CD14-positive monocyte (primary cell): Measurements from ENCODE around the gene MALRD1. TPM values are rescaled to one million over a fixed set of nuclear protein-coding genes. Genes with fewer than 3 reads are reported as not detected.

Experiments
- DNase-seq, 3 donors: peaks; one replicate each; pipeline ENCODE4 v3.0.0-alpha.2; 2011 to 2022
- H2AFZ ChIP-seq: 2 replicates; pipeline ENCODE4 v1.6.0; 2012; ENCODE audit warnings: mild to moderate bottlenecking, low read depth, low read length, inconsistent platforms; ENCODE audit not compliant: insufficient read depth, poor library complexity, severe bottlenecking
- H3K27ac ChIP-seq, 2 donors: 1 replicate in 1 of 2; 2 replicates in 1 of 2; pipeline ENCODE4 v1.5.1; 2012 to 2013; ENCODE audit warnings: low read length in 2 of 2, control low read depth in 1 of 2, inconsistent platforms in 1 of 2, low read depth in 1 of 2, mild to moderate bottlenecking in 1 of 2
- H3K27me3 ChIP-seq, 2 donors: one replicate each; pipeline versions ENCODE4 v1.6.0 to v1.6.1; 2011 to 2013; ENCODE audit warnings: low read length in 2 of 2; ENCODE audit not compliant: control insufficient read depth in 2 of 2, insufficient read depth in 2 of 2
- H3K36me3 ChIP-seq, 2 donors: replicated peaks in 1 of 2; 1 replicate in 1 of 2; 2 replicates in 1 of 2; pipeline versions ENCODE4 v1.5.1 to v1.6.1; 2012 to 2013; ENCODE audit warnings: low read length in 2 of 2, control low read depth in 1 of 2, inconsistent platforms in 1 of 2, mild to moderate bottlenecking in 1 of 2; ENCODE audit not compliant: insufficient read depth in 2 of 2, control insufficient read depth in 1 of 2
- H3K4me1 ChIP-seq, 2 donors: 1 replicate in 1 of 2; 2 replicates in 1 of 2; pipeline versions ENCODE4 v1.5.1 to v1.6.1; 2012 to 2013; ENCODE audit warnings: low read length in 2 of 2, control low read depth in 1 of 2, inconsistent platforms in 1 of 2, mild to moderate bottlenecking in 1 of 2, moderate library complexity in 1 of 2; ENCODE audit not compliant: insufficient read depth in 2 of 2, control insufficient read depth in 1 of 2
- H3K4me2 ChIP-seq: replicated peaks from 2 replicates; pipeline ENCODE3; 2012; ENCODE audit warnings: low read length, moderate library complexity, mild to moderate bottlenecking; ENCODE audit not compliant: poor library complexity, severe bottlenecking; ENCODE audit errors: extremely low read depth
- H3K4me3 ChIP-seq, 3 experiments: fragments of 200-600 bp in 1 of 3; sonication (generic) in 1 of 3; replicated peaks in 1 of 3; 1 replicate in 2 of 3; 2 replicates in 1 of 3; pipeline ENCODE4 v1.5.1; 2011 to 2013; ENCODE audit warnings: low read length in 3 of 3, mild to moderate bottlenecking in 3 of 3, control low read depth in 2 of 3, low read depth in 2 of 3, inconsistent platforms in 1 of 3, moderate library complexity in 1 of 3
- H3K79me2 ChIP-seq: 2 replicates; pipeline ENCODE4 v1.6.0; 2012; ENCODE audit warnings: mild to moderate bottlenecking, control low read depth, inconsistent platforms, low read length, moderate library complexity; ENCODE audit not compliant: insufficient read depth
- H3K9ac ChIP-seq: 2 replicates; pipeline ENCODE4 v1.6.0; 2017; ENCODE audit warnings: low read length, mild to moderate bottlenecking; ENCODE audit not compliant: insufficient read depth, poor library complexity, severe bottlenecking
- H3K9me3 ChIP-seq, 2 donors: replicated peaks in 1 of 2; 1 replicate in 1 of 2; 2 replicates in 1 of 2; pipeline versions ENCODE4 v1.5.1 to v1.6.1; 2012 to 2013; ENCODE audit warnings: low read length in 2 of 2, control low read depth in 1 of 2; ENCODE audit not compliant: control insufficient read depth in 1 of 2, insufficient read depth in 1 of 2
- H4K20me1 ChIP-seq: 2 replicates; pipeline ENCODE4 v1.6.0; 2012; ENCODE audit warnings: mild to moderate bottlenecking, low read length, control low read depth, moderate library complexity; ENCODE audit not compliant: insufficient read depth
- H3K27ac Mint-ChIP-seq, 7 donors: one replicate each; pipeline ENCODE4 v1.8.0; 2020; ENCODE audit warnings: mild to moderate bottlenecking in 7 of 7, mixed read lengths in 7 of 7, moderate library complexity in 6 of 7, inconsistent platforms in 2 of 7
- H3K27me3 Mint-ChIP-seq, 3 donors: one replicate each; pipeline ENCODE4 v1.8.0; 2021 to 2022; ENCODE audit warnings: low read depth in 3 of 3, mild to moderate bottlenecking in 3 of 3, mixed read lengths in 3 of 3, moderate library complexity in 3 of 3, inconsistent platforms in 1 of 3
- H3K36me3 Mint-ChIP-seq, 2 donors: one replicate each; pipeline ENCODE4 v1.8.0; 2020; ENCODE audit warnings: mixed read lengths in 2 of 2, inconsistent platforms in 1 of 2, mild to moderate bottlenecking in 1 of 2
- H3K4me1 Mint-ChIP-seq: one replicate; pipeline ENCODE4 v1.8.0; 2020; ENCODE audit warnings: mild to moderate bottlenecking, mixed read lengths
- H3K4me3 Mint-ChIP-seq, 2 donors: one replicate each; pipeline ENCODE4 v1.8.0; 2020; ENCODE audit warnings: mild to moderate bottlenecking in 2 of 2, mixed read lengths in 2 of 2, moderate library complexity in 1 of 2
- H3K9me3 Mint-ChIP-seq, 7 donors: one replicate each; pipeline ENCODE4 v1.8.0; 2020 to 2022; ENCODE audit warnings: mixed read lengths in 7 of 7, mild to moderate bottlenecking in 6 of 7, moderate library complexity in 6 of 7, inconsistent platforms in 2 of 7
- CTCF ChIP-seq: fragments of 200-600 bp; IDR thresholded peaks from one replicate; pipeline ENCODE4 v1.8.0; 2022; ENCODE audit warnings: antibody characterized with exemption, mild to moderate bottlenecking
- WGBS: methylation state at CpG from one replicate; pipeline ENCODE4 v1.1.5; 2013; ENCODE audit warnings: missing lambda C conversion rate; ENCODE audit not compliant: insufficient coverage; 5-methylcytosine and 5-hydroxymethylcytosine counted together
- intact Hi-C, 2 donors: fragments of 100-400 bp; cut with micrococcal nuclease; formaldehyde crosslinking; loops; one replicate each; pipeline versions ENCODE4 v1.15.0 to v1.15.1; 2023
- polyA plus RNA-seq, 3 donors: library from polyadenylated mRNA; depleted of rRNA in 1 of 3; unstranded in 2 of 3; stranded (reverse) in 1 of 3; fragments of 300-500 nt in 2 of 3; fragments of >200 nt in 1 of 3; fragmentation: Illumina TruSeq in 2 of 3; gene quantifications; 1 replicate in 2 of 3; 2 replicates in 1 of 3; pipeline ENCODE4 v1.2.3, GENCODE V29; 2012 to 2021

The MALRD1 gene
- polyA plus RNA-seq, 3 donors: not detected

GRCh38 chr10:19367176-19367575, 318.6 kb downstream of the MALRD1 start:
- Mint-ChIP-seq H3K36me3 (no peaks in the 10 kb centered on the region), H3K9me3 (peaks cover 0 to 2% (median 0%) of the 10 kb centered on the region in 7 donors), H3K4me1 (no peaks in the 10 kb centered on the region), H3K27ac (no peak overlapping the region), H3K27me3 (no peaks in the 10 kb centered on the region), H3K4me3 (no peak overlapping the region)
- Histone ChIP-seq H3K9me3 (no peaks in the 10 kb centered on the region), H3K27ac (no peak overlapping the region), H3K4me1 (no peaks in the 10 kb centered on the region), H3K27me3 (no peaks in the 10 kb centered on the region), H2AFZ (no peak overlapping the region), H3K4me2 (no peak overlapping the region), H3K9ac (no peak overlapping the region), H3K79me2 (no peaks in the 10 kb centered on the region), H3K4me3 (no peak overlapping the region), H3K36me3 (no peaks in the 10 kb centered on the region), H4K20me1 (no peaks in the 10 kb centered on the region)
- WGBS: no CpG with 5 or more reads among the region's 2 CpGs
- TF ChIP-seq CTCF: no peak
- DNase-seq: no peak
- intact Hi-C loops: no loop called here

- H3K36me3 ChIP-seq: no peaks in the 10 kb centered on the region
- Mint-ChIP-seq H3K4me3 (no peak overlapping the region), H3K27me3 (no peaks in the 10 kb centered on the region), H3K4me1 (no peaks in the 10 kb centered on the region), H3K36me3 (no peaks in the 10 kb centered on the region), H3K27ac (no peak overlapping the region), H3K9me3 (peaks cover 0 to 5% (median 2%) of the 10 kb centered on the region in 7 donors)
- DNase-seq: no peak
- H3K4me1 ChIP-seq: no peaks in the 10 kb centered on the region
- intact Hi-C loops: no loop called here
- H3K27me3 ChIP-seq: no peaks in the 10 kb centered on the region
- no peak overlapping the region for H3K27ac ChIP-seq
- TF ChIP-seq CTCF: no peak
- H2AFZ ChIP-seq: no peak overlapping the region
- H4K20me1 ChIP-seq: no peaks in the 10 kb centered on the region
- H3K4me2 ChIP-seq: no peak overlapping the region
- no peak overlapping the region for H3K4me3 ChIP-seq
- WGBS: no CpG with 5 or more reads among the region's 3 CpGs
- H3K9ac ChIP-seq: no peak overlapping the region
- no peaks in the 10 kb centered on the region for H3K79me2 ChIP-seq
- no peaks in the 10 kb centered on the region for H3K9me3 ChIP-seq
Observed at GRCh38 chr10:19373988-19374387, 325.4 kb downstream of the MALRD1 start.
